Transverse colon (tissue), 4 donors: ENCODE data around the gene MAGEC3. TPM values are rescaled to one million over a fixed set of nuclear protein-coding genes. Genes with fewer than 3 reads are reported as not detected.

ENCODE experiments used
- DNase-seq: peaks from one replicate; pipeline ENCODE4 v3.0.0-alpha.2; 2019
- H3K27ac ChIP-seq, 4 donors: fragments of 200-600 bp; sonication (generic); 2 replicates each; pipeline ENCODE4 v1.5.1; 2016 to 2018; ENCODE audit warnings: inconsistent platforms in 4 of 4
- H3K27me3 ChIP-seq: fragments of 200-600 bp; sonication (generic); 2 replicates; pipeline ENCODE4 v1.5.1; 2017; ENCODE audit warnings: inconsistent platforms
- H3K36me3 ChIP-seq, 4 donors: fragments of 200-600 bp; sonication (generic); 2 replicates each; pipeline ENCODE4 v1.5.1; 2017 to 2019; ENCODE audit warnings: inconsistent platforms in 4 of 4
- H3K4me1 ChIP-seq, 4 donors: fragments of 200-600 bp; sonication (generic); 2 replicates each; pipeline ENCODE4 v1.5.1; 2017 to 2020; ENCODE audit warnings: inconsistent platforms in 4 of 4
- H3K4me3 ChIP-seq, 4 donors: fragments of 200-600 bp; sonication (generic); 1 replicate in 1 of 4; 2 replicates in 3 of 4; pipeline versions ENCODE4 v1.5.1 to v1.6.1; 2017 to 2019; ENCODE audit warnings: inconsistent platforms in 4 of 4
- H3K9me3 ChIP-seq, 2 donors: fragments of 200-600 bp; sonication (generic); 2 replicates each; pipeline ENCODE4 v1.5.1; 2017 to 2019; ENCODE audit warnings: inconsistent platforms in 2 of 2
- CTCF ChIP-seq, 5 experiments: fragments of 200-600 bp in 3 of 5; fragments of 450-650 bp in 2 of 5; sonication (generic) in 3 of 5; IDR thresholded peaks; 1 replicate in 2 of 5; 2 replicates in 3 of 5; pipeline ENCODE4 v1.5.1; 2016 to 2017; ENCODE audit warnings: antibody characterized with exemption in 5 of 5, inconsistent platforms in 3 of 5, mild to moderate bottlenecking in 2 of 5, moderate library complexity in 1 of 5
- EP300 ChIP-seq: sonication (generic); formaldehyde crosslinking; IDR thresholded peaks from one replicate; pipeline ENCODE4 v1.6.1; 2017; ENCODE audit warnings: antibody characterized with exemption, low read depth
- POLR2A ChIP-seq: fragments of 450-650 bp; IDR thresholded peaks from one replicate; pipeline ENCODE4 v1.6.1; 2016; ENCODE audit warnings: antibody characterized with exemption, mild to moderate bottlenecking, moderate library complexity
- POLR2AphosphoS5 ChIP-seq, 3 donors: sonication (generic); formaldehyde crosslinking; IDR thresholded peaks; one replicate each; pipeline ENCODE4 v1.6.1; 2016; ENCODE audit warnings: antibody characterized with exemption in 3 of 3
- WGBS, 2 donors: methylation state at CpG; one replicate each; pipeline ENCODE4 v1.1.5; 2018; ENCODE audit warnings: low coverage in 1 of 2; 5-methylcytosine and 5-hydroxymethylcytosine counted together
- in situ Hi-C, 4 donors: fragments of 200-750 bp; cut with MboI; loops; one replicate each; pipeline versions ENCODE4 v1.15.0 to v1.15.1; 2017; ENCODE audit warnings: low sequenced_read_pairs in 3 of 4, low pct_ligation_motif_present in 1 of 4, low pct_unique_long_range_greater_than_20kb in 1 of 4
- intact Hi-C: fragments of 100-400 bp; cut with DNase I; formaldehyde crosslinking; loops from one replicate; pipeline ENCODE4 v1.15.1; 2023; ENCODE audit warnings: low total_unique reads
- total RNA-seq, 4 donors: library from RNA; depleted of rRNA; stranded (reverse); fragments of >200 nt; gene quantifications; one replicate each; pipeline ENCODE4 v1.1.0, GENCODE V29; 2016

MAGEC3 gene
- total RNA-seq, 4 donors from 2014 or later, result not detected

GRCh38 chrX:141815904-141816303 lies 22.2 kb upstream of the MAGEC3 start:
- TF ChIP-seq POLR2AphosphoS5 (IDR thresholded peaks at IDR 0.05), result no peak
- TF ChIP-seq POLR2A, result no peak
- TF ChIP-seq CTCF (IDR thresholded peaks at IDR 0.05), result no peak
- no peak for TF ChIP-seq EP300
- no peak for DNase-seq
- Histone ChIP-seq H3K4me1 (no peaks in the 10 kb centered on the region), H3K4me3 (no peak overlapping the region), H3K27ac (no peak overlapping the region), H3K27me3 (no peaks in the 10 kb centered on the region), H3K36me3 (no peaks in the 10 kb centered on the region), H3K9me3 (no peaks in the 10 kb centered on the region)
- in situ Hi-C loops (no loop called here), intact Hi-C loops (no loop called here)
- WGBS, 2 donors, result 78 to 100% methylated on average over 3 to 6 of the region's 6 CpGs

- Histone ChIP-seq H3K4me1 (no peaks in the 10 kb centered on the region), H3K27ac (no peak overlapping the region), H3K27me3 (no peaks in the 10 kb centered on the region), H3K4me3 (no peak overlapping the region), H3K36me3 (no peaks in the 10 kb centered on the region), H3K9me3 (no peaks in the 10 kb centered on the region)
- 61 to 88% methylated on average over 2 to 3 of the region's 3 CpGs for WGBS, 2 donors
- no peak for DNase-seq
- in situ Hi-C loops, result no loop called here
- intact Hi-C loops, result no loop called here
- TF ChIP-seq EP300, result no peak
- no peak for TF ChIP-seq POLR2A
- no peak for TF ChIP-seq CTCF (IDR thresholded peaks at IDR 0.05)
- TF ChIP-seq POLR2AphosphoS5 (IDR thresholded peaks at IDR 0.05), result no peak
Observed at GRCh38 chrX:141832247-141832646, 5.9 kb upstream of the MAGEC3 start.

- H3K4me1 ChIP-seq, result no peaks in the 10 kb centered on the region
- no peak for DNase-seq
- no peaks in the 10 kb centered on the region for H3K9me3 ChIP-seq
- no peaks in the 10 kb centered on the region for H3K27me3 ChIP-seq
- intact Hi-C loops (no loop called here), in situ Hi-C loops (no loop called here)
- no peak overlapping the region for H3K4me3 ChIP-seq
- TF ChIP-seq EP300 (no peak), CTCF (IDR thresholded peaks at IDR 0.05) (no peak), POLR2AphosphoS5 (IDR thresholded peaks at IDR 0.05) (no peak), POLR2A (no peak)
- no peaks in the 10 kb centered on the region for H3K36me3 ChIP-seq
- WGBS, 2 donors, result 78% methylated on average over 2 of the region's 2 CpGs; no CpG with 5 or more reads in 1 of the 2 donors
- H3K27ac ChIP-seq, result no peak overlapping the region
Observed at GRCh38 chrX:141839856-141840255, 1.7 kb downstream of the MAGEC3 start.

GRCh38 chrX:141857479-141857878 lies 19.4 kb downstream of the MAGEC3 start:
- Histone ChIP-seq H3K4me3 (no peak overlapping the region), H3K27me3 (no peaks in the 10 kb centered on the region), H3K4me1 (no peaks in the 10 kb centered on the region), H3K27ac (no peak overlapping the region), H3K9me3 (no peaks in the 10 kb centered on the region), H3K36me3 (no peaks in the 10 kb centered on the region)
- intact Hi-C loops (no loop called here), in situ Hi-C loops (no loop called here)
- TF ChIP-seq POLR2A (no peak), CTCF (IDR thresholded peaks at IDR 0.05) (no peak), EP300 (no peak), POLR2AphosphoS5 (IDR thresholded peaks at IDR 0.05) (no peak)
- no peak for DNase-seq
- 45 to 83% methylated on average over 1 to 3 of the region's 3 CpGs for WGBS, 2 donors
